HL-60 (cell line): ENCODE data around the gene TPST2.

ENCODE experiments used
- GABPA ChIP-seq: IDR thresholded peaks from 2 replicates; pipeline ENCODE4 v1.6.1; 2012; ENCODE audit warnings: low read depth
- POLR2AphosphoS5 ChIP-seq: IDR thresholded peaks from 2 replicates; pipeline ENCODE4 v1.6.1; 2012; ENCODE audit warnings: low read depth
- TF ChIP-seq, protein P1 (sequence below): IDR thresholded peaks from one replicate; pipeline ENCODE4 v1.5.1; 2011; ENCODE audit warnings: low read length, control low read depth, inconsistent platforms; ENCODE audit not compliant: insufficient read depth

GRCh38 chr22:26577081-26577480, 12.9 kb downstream of the TPST2 start:
- no peak for TF ChIP-seq POLR2AphosphoS5
- TF ChIP-seq, protein P1, sequence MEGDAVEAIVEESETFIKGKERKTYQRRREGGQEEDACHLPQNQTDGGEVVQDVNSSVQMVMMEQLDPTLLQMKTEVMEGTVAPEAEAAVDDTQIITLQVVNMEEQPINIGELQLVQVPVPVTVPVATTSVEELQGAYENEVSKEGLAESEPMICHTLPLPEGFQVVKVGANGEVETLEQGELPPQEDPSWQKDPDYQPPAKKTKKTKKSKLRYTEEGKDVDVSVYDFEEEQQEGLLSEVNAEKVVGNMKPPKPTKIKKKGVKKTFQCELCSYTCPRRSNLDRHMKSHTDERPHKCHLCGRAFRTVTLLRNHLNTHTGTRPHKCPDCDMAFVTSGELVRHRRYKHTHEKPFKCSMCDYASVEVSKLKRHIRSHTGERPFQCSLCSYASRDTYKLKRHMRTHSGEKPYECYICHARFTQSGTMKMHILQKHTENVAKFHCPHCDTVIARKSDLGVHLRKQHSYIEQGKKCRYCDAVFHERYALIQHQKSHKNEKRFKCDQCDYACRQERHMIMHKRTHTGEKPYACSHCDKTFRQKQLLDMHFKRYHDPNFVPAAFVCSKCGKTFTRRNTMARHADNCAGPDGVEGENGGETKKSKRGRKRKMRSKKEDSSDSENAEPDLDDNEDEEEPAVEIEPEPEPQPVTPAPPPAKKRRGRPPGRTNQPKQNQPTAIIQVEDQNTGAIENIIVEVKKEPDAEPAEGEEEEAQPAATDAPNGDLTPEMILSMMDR = no peak
- TF ChIP-seq GABPA = no peak
